K562 (cell line): ENCODE data around the gene EGFL7. TPM values are rescaled to one million over a fixed set of nuclear protein-coding genes. Genes with fewer than 3 reads are reported as not detected.

Experiments
- ATF1 ChIP-seq, 2 experiments: fragments of 450-650 bp in 1 of 2; IDR thresholded peaks; 2 replicates each; pipeline ENCODE4 v1.6.1; 2016; ENCODE audit warnings: missing compliant biosample characterization in 1 of 2, missing genetic modification characterization in 1 of 2
- CXXC5 ChIP-seq: fragments of 250-450 bp; sonication (Bioruptor Pico); IDR thresholded peaks from 2 replicates; pipeline ENCODE4 v1.8.0; 2022; ENCODE audit warnings: inconsistent platforms, mild to moderate bottlenecking, moderate library complexity
- MAFF ChIP-seq: IDR thresholded peaks from 2 replicates; pipeline ENCODE4 v1.6.1; 2012; ENCODE audit warnings: low read length, improper control_type of control experiment
- NBN ChIP-seq: fragments of 450-650 bp; IDR thresholded peaks from 2 replicates; pipeline ENCODE4 v1.6.1; 2016; ENCODE audit warnings: low read depth, mild to moderate bottlenecking
- NFRKB ChIP-seq: fragments of 450-650 bp; IDR thresholded peaks from 2 replicates; pipeline ENCODE4 v1.6.1; 2016; ENCODE audit warnings: low read depth
- PHTF2 ChIP-seq: fragments of 250-450 bp; sonication (Bioruptor Pico); IDR thresholded peaks from 2 replicates; pipeline ENCODE4 v1.5.0; 2021; ENCODE audit warnings: mild to moderate bottlenecking
- TAF9B ChIP-seq: fragments of 450-650 bp; IDR thresholded peaks from 2 replicates; pipeline ENCODE4 v1.6.1; 2018; ENCODE audit warnings: mild to moderate bottlenecking; ENCODE audit not compliant: partially characterized antibody
- TOE1 ChIP-seq, 2 experiments: fragments of 450-650 bp in 1 of 2; sonication (generic) in 1 of 2; formaldehyde crosslinking in 1 of 2; IDR thresholded peaks; 2 replicates each; pipeline versions ENCODE4 v1.7.1 to v1.8.0; 2016 to 2022; ENCODE audit warnings: borderline replicate concordance in 2 of 2, mild to moderate bottlenecking in 2 of 2, antibody characterized with exemption in 1 of 2, inconsistent platforms in 1 of 2, low read depth in 1 of 2, missing genetic modification reagents in 1 of 2, moderate library complexity in 1 of 2
- ZBTB17 ChIP-seq: fragments of 450-650 bp; formaldehyde crosslinking; IDR thresholded peaks from 2 replicates; pipeline ENCODE4 v1.4.0; 2020; ENCODE audit warnings: mild to moderate bottlenecking
- ZNF217 ChIP-seq: sonication (generic); formaldehyde crosslinking; IDR thresholded peaks from 2 replicates; pipeline ENCODE4 v1.8.0; 2022; ENCODE audit warnings: mild to moderate bottlenecking, missing genetic modification reagents
- polyA plus RNA-seq, 8 experiments: library from polyadenylated mRNA; depleted of rRNA in 4 of 8; stranded (reverse) in 5 of 8; unstranded in 3 of 8; fragments of >200 nt; fragmentation: Nextera tagmentation in 2 of 8; fragmentation: Illumina TruSeq in 1 of 8; extraction: Ambion mirVana in 2 of 8; extraction: Trizol in 1 of 8; gene quantifications; 2 replicates each; pipeline versions ENCODE4 v1.2.1 to v1.2.3, GENCODE V29; 2011 to 2014; ENCODE audit warnings: inconsistent platforms in 1 of 8, missing spikeins in 1 of 8
- total RNA-seq, 7 experiments: library from RNA; depleted of rRNA in 6 of 7; stranded (reverse); fragments of >200 nt in 6 of 7; fragmentation: Illumina TruSeq in 2 of 7; extraction: Trizol in 2 of 7; gene quantifications; 2 replicates each; pipeline versions ENCODE4 v1.2.1 to v1.2.3, GENCODE V29; 2011 to 2021; ENCODE audit warnings: low replicate concordance in 1 of 7
- TF ChIP-seq, protein P1 (sequence below): fragments of 250-450 bp; sonication (Bioruptor Pico); IDR thresholded peaks from 2 replicates; pipeline ENCODE4 v1.5.0; 2022; ENCODE audit warnings: mild to moderate bottlenecking
- TF ChIP-seq, protein P2 (sequence below): fragments of 250-450 bp; sonication (Bioruptor Pico); IDR thresholded peaks from 2 replicates; pipeline ENCODE4 v1.9.0; 2021; ENCODE audit warnings: mild to moderate bottlenecking, inconsistent platforms
- TF ChIP-seq, protein P3 (sequence below): sonication (generic); formaldehyde crosslinking; IDR thresholded peaks from 2 replicates; pipeline ENCODE4 v1.8.0; 2023; ENCODE audit warnings: missing genetic modification reagents, mild to moderate bottlenecking, borderline replicate concordance

The EGFL7 gene
- total and polyA plus RNA-seq, 9 of the 15 experiments (the other 6 are each of a cell fraction or from before 2014, with no cell fraction given): 1.5 to 286 (median 55.5) TPM

DNA sequence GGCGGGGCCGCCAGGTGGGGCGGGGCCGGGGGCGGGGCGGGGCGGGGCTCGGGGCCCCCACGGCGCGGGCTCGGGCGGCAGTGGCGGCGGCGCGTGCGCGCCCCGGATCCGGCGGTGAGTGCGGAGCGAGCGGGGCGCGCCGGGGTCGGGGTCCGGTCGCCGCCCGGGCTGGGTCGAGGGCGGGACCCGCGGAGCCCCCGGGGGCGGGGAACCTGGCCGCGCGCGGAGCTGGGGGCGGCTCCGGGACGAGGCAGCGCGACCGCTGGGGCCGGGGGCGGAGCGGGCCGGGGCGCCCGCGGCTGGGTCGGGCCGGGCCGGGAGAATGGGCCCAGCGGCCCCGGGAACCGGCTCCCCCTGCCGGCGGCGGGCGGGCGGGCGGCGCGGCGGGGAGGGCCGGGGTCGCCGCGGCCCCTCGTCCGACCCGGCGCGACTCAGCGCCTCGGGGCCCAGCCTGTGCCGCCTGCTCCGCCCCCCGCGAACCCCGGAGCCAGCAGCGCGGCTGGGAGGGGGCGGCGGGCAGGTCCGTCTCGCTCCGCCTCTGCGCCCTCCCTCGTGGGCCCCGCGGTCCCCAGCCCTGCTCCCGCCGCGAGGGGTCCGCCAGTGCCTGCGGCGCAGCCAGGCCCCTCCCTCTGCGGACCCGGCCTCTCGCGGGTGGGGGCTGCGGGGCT lies 3.1 kb downstream of the EGFL7 start (continued):
- TF ChIP-seq, protein P1, sequence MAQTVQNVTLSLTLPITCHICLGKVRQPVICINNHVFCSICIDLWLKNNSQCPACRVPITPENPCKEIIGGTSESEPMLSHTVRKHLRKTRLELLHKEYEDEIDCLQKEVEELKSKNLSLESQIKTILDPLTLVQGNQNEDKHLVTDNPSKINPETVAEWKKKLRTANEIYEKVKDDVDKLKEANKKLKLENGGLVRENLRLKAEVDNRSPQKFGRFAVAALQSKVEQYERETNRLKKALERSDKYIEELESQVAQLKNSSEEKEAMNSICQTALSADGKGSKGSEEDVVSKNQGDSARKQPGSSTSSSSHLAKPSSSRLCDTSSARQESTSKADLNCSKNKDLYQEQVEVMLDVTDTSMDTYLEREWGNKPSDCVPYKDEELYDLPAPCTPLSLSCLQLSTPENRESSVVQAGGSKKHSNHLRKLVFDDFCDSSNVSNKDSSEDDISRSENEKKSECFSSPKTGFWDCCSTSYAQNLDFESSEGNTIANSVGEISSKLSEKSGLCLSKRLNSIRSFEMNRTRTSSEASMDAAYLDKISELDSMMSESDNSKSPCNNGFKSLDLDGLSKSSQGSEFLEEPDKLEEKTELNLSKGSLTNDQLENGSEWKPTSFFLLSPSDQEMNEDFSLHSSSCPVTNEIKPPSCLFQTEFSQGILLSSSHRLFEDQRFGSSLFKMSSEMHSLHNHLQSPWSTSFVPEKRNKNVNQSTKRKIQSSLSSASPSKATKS (CRISPR knock-in tag): no peak
- TF ChIP-seq TOE1 (IDR thresholded peaks at IDR 0.05; ENCODE audit: borderline replicate concordance) (no peak), TOE1 (CRISPR knock-in tag; IDR thresholded peaks at IDR 0.05; ENCODE audit: borderline replicate concordance, low read depth) (no peak), TAF9B (no peak), ZBTB17 (CRISPR knock-in tag) (0 out of 2 replicates have a peak, but pooled peaks have one; percentile 16), PHTF2 (no peak), CXXC5 (CRISPR knock-in tag) (peak; percentile 54; the same call in 1 of the 2 replicates), MAFF (no peak), ZNF217 (CRISPR knock-in tag) (no peak), NBN (no peak), NFRKB (no peak), ATF1 (CRISPR knock-in tag; IDR thresholded peaks at IDR 0.05) (no peak), ATF1 (tag; IDR thresholded peaks at IDR 0.05) (no peak)
- TF ChIP-seq, protein P2, sequence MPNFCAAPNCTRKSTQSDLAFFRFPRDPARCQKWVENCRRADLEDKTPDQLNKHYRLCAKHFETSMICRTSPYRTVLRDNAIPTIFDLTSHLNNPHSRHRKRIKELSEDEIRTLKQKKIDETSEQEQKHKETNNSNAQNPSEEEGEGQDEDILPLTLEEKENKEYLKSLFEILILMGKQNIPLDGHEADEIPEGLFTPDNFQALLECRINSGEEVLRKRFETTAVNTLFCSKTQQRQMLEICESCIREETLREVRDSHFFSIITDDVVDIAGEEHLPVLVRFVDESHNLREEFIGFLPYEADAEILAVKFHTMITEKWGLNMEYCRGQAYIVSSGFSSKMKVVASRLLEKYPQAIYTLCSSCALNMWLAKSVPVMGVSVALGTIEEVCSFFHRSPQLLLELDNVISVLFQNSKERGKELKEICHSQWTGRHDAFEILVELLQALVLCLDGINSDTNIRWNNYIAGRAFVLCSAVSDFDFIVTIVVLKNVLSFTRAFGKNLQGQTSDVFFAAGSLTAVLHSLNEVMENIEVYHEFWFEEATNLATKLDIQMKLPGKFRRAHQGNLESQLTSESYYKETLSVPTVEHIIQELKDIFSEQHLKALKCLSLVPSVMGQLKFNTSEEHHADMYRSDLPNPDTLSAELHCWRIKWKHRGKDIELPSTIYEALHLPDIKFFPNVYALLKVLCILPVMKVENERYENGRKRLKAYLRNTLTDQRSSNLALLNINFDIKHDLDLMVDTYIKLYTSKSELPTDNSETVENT (CRISPR knock-in tag): 0 out of 2 replicates have a peak, but pooled peaks have one; percentile 55
- TF ChIP-seq, protein P3, sequence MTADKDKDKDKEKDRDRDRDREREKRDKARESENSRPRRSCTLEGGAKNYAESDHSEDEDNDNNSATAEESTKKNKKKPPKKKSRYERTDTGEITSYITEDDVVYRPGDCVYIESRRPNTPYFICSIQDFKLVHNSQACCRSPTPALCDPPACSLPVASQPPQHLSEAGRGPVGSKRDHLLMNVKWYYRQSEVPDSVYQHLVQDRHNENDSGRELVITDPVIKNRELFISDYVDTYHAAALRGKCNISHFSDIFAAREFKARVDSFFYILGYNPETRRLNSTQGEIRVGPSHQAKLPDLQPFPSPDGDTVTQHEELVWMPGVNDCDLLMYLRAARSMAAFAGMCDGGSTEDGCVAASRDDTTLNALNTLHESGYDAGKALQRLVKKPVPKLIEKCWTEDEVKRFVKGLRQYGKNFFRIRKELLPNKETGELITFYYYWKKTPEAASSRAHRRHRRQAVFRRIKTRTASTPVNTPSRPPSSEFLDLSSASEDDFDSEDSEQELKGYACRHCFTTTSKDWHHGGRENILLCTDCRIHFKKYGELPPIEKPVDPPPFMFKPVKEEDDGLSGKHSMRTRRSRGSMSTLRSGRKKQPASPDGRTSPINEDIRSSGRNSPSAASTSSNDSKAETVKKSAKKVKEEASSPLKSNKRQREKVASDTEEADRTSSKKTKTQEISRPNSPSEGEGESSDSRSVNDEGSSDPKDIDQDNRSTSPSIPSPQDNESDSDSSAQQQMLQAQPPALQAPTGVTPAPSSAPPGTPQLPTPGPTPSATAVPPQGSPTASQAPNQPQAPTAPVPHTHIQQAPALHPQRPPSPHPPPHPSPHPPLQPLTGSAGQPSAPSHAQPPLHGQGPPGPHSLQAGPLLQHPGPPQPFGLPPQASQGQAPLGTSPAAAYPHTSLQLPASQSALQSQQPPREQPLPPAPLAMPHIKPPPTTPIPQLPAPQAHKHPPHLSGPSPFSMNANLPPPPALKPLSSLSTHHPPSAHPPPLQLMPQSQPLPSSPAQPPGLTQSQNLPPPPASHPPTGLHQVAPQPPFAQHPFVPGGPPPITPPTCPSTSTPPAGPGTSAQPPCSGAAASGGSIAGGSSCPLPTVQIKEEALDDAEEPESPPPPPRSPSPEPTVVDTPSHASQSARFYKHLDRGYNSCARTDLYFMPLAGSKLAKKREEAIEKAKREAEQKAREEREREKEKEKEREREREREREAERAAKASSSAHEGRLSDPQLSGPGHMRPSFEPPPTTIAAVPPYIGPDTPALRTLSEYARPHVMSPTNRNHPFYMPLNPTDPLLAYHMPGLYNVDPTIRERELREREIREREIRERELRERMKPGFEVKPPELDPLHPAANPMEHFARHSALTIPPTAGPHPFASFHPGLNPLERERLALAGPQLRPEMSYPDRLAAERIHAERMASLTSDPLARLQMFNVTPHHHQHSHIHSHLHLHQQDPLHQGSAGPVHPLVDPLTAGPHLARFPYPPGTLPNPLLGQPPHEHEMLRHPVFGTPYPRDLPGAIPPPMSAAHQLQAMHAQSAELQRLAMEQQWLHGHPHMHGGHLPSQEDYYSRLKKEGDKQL: no peak
